Stimulated activated CD4-positive, alpha-beta T cell treated with anti-CD3 and anti-CD28 coated beads, Interleukin-4, amount 100 ng/mL, for 24 hours (primary cell): ENCODE measurements around the gene PRDM15.

Experiments used
- DNase-seq: peaks from one replicate; pipeline ENCODE4 v3.0.0-alpha.2; 2020

PRDM15 gene

GRCh38 chr21:41908829-41909228, 29.7 kb upstream of the PRDM15 start:
- DNase-seq = no peak

- DNase-seq = no peak
Measured at GRCh38 chr21:41907496-41908258, 28.5 kb upstream of the PRDM15 start.

GRCh38 chr21:41906770-41907169, 27.6 kb upstream of the PRDM15 start:
- DNase-seq = no peak

GRCh38 chr21:41903559-41904351, 24.6 kb upstream of the PRDM15 start:
- no peak for DNase-seq

GRCh38 chr21:41902946-41903345, 23.8 kb upstream of the PRDM15 start:
- no peak for DNase-seq

GRCh38 chr21:41901782-41902181, 22.6 kb upstream of the PRDM15 start:
- DNase-seq = no peak

GRCh38 chr21:41901099-41901498, 22.0 kb upstream of the PRDM15 start:
- peak; percentile 36 for DNase-seq

- DNase-seq = no peak
Measured at GRCh38 chr21:41900401-41900800, 21.3 kb upstream of the PRDM15 start.

GRCh38 chr21:41899426-41900202, 20.5 kb upstream of the PRDM15 start:
- peak; percentile 53 for DNase-seq

- DNase-seq = no peak
Measured at GRCh38 chr21:41898998-41899397, 19.9 kb upstream of the PRDM15 start.

GRCh38 chr21:41897700-41898099, 18.6 kb upstream of the PRDM15 start:
- no peak for DNase-seq

- no peak for DNase-seq
Measured at GRCh38 chr21:41897047-41897669, 18.0 kb upstream of the PRDM15 start.

- peak; percentile 49 for DNase-seq
Measured at GRCh38 chr21:41895643-41896493, 16.7 kb upstream of the PRDM15 start.

- no peak for DNase-seq
Measured at GRCh38 chr21:41894922-41895557, 15.9 kb upstream of the PRDM15 start.

GRCh38 chr21:41894511-41894910, 15.4 kb upstream of the PRDM15 start:
- no peak for DNase-seq

- no peak for DNase-seq
Measured at GRCh38 chr21:41892726-41893125, 13.6 kb upstream of the PRDM15 start.

- DNase-seq = no peak
Measured at GRCh38 chr21:41891132-41891531, 12.0 kb upstream of the PRDM15 start.

- no peak for DNase-seq
Measured at GRCh38 chr21:41890355-41890754, 11.2 kb upstream of the PRDM15 start.

GRCh38 chr21:41888749-41889376, 9.7 kb upstream of the PRDM15 start:
- DNase-seq = no peak

GRCh38 chr21:41887667-41888066, 8.5 kb upstream of the PRDM15 start:
- DNase-seq = no peak

- no peak for DNase-seq
Measured at GRCh38 chr21:41886328-41886727, 7.2 kb upstream of the PRDM15 start.
